ENCODE measurements around the gene PTEN. TPM values are rescaled to one million over a fixed set of nuclear protein-coding genes. Genes with fewer than 3 reads are reported as not detected.

The PTEN gene
- total RNA-seq, 1 experiment from 2014 or later: 58.7 TPM

GRCh38 chr10:87861566-87861952, 1.9 kb upstream of the PTEN start:
- no peak for TF ChIP-seq EZH2phosphoT487 (IDR thresholded peaks at IDR 0.05; ENCODE audit: borderline replicate concordance)
- no peak for TF ChIP-seq ATF3 (IDR thresholded peaks at IDR 0.05)
- TF ChIP-seq CBX3 (IDR thresholded peaks at IDR 0.05; ENCODE audit: low read depth): no peak
- no peak for TF ChIP-seq ZNF274 (IDR thresholded peaks at IDR 0.05; ENCODE audit: low read depth, low read length)
- TF ChIP-seq FOSL1 (IDR thresholded peaks at IDR 0.05; ENCODE audit: low read depth): no peak
- no peak for TF ChIP-seq REST (IDR thresholded peaks at IDR 0.05; ENCODE audit: low read depth)
- no peak for TF ChIP-seq SIN3A (IDR thresholded peaks at IDR 0.05; ENCODE audit: low read depth)
- no peak for TF ChIP-seq ZBTB33 (IDR thresholded peaks at IDR 0.05; ENCODE audit: extremely low read depth, insufficient replicate concordance, low read length)
- TF ChIP-seq CEBPB (IDR thresholded peaks at IDR 0.05; ENCODE audit: low read depth): no peak
- TF ChIP-seq EGR1 (IDR thresholded peaks at IDR 0.05; ENCODE audit: low read depth): no peak
- Histone ChIP-seq H4K20me1 (ENCODE audit: insufficient read depth) (peaks cover 9% of the 10 kb centered on the region; the same call in 1 of the 2 replicates), H3K4me2 (ENCODE audit: low read length) (peak overlapping the region; percentile 97), H3K27ac (ENCODE audit: low read depth, low read length) (peak overlapping the region; percentile 94), H3K27me3 (ENCODE audit: insufficient read depth, low read length) (no peaks in the 10 kb centered on the region), H3K9ac (ENCODE audit: low read length) (peak overlapping the region; percentile 88), H3K4me3 (replicated peaks in 1 of 2; ENCODE audit: low read depth in 1 of 2, low read length in 2 of 2) (peak overlapping the region; percentile 84 to 93), H3K4me1 (ENCODE audit: control insufficient read depth in 1 of 2, insufficient read depth in 2 of 2, low read length in 2 of 2) (peaks cover 14 to 26% of the 10 kb centered on the region in 2 experiments; a peak in 3 of 4 replicates), H3K9me3 (ENCODE audit: control insufficient read depth in 1 of 2, insufficient read depth in 1 of 2, low read depth in 1 of 2, low read length in 2 of 2) (no peaks in the 10 kb centered on the region), H3K36me3 (ENCODE audit: control insufficient read depth in 1 of 2, insufficient read depth in 2 of 2, low read length in 2 of 2) (no peaks in the 10 kb centered on the region), H2AFZ (ENCODE audit: low read depth, low read length, poor library complexity, severe bottlenecking) (peak overlapping the region; percentile 71), H3K9me2 (ENCODE audit: insufficient read depth) (no peaks in the 10 kb centered on the region), H3K79me2 (ENCODE audit: insufficient read depth, low read length) (peaks cover 31% of the 10 kb centered on the region)
- POLR2A ChIA-PET: interaction anchor here (1.0 to 2.8 kb wide), 7 partner anchors 8 to 527 kb away, joined by 3 to 16 read pairs (median 12); partner anchors contain the start of gene ATAD1
- ATAC-seq (no peak), DNase-seq (ENCODE audit: low read depth, low spot score) (no peak)
- RAD21 ChIA-PET (ENCODE audit: low non-redundant PET in 1 of 2, low total read pairs in 2 of 2, uncharacterized antibody in 2 of 2, unreplicated experiment in 2 of 2): no interaction called here
- intact Hi-C loops (cut with micrococcal nuclease): loop anchor here (5.0 kb wide), 1 partner anchor 204 kb away; the partner anchor contains the start of gene PAPSS2
- CTCF ChIA-PET: interaction anchor here (2.6 to 3.1 kb wide), 3 partner anchors 11 to 528 kb away, joined by 10 to 20 read pairs (median 12); no protein-coding TSS in a partner anchor
- TSS peak; percentile 73 for BruUV-seq (replicated peaks)
